GM23248 (cell line): Measurements from ENCODE around the gene PAK6.

Experiments used
- EZH2 ChIP-seq: fragments of 200-600 bp; sonication (generic); IDR thresholded peaks from 2 replicates; pipeline ENCODE4 v1.6.1; 2018; ENCODE audit warnings: antibody characterized with exemption, mild to moderate bottlenecking; ENCODE audit not compliant: insufficient read depth, poor library complexity, severe bottlenecking
- EZH2phosphoT487 ChIP-seq: fragments of 200-600 bp; sonication (generic); IDR thresholded peaks from 2 replicates; pipeline ENCODE4 v1.6.1; 2018; ENCODE audit warnings: antibody characterized with exemption, moderate library complexity, mild to moderate bottlenecking, low read depth; ENCODE audit not compliant: insufficient read depth

GRCh38 chr15:40219801-40220200, 19.1 kb upstream of the PAK6 start:
- TF ChIP-seq EZH2 (no peak), EZH2phosphoT487 (no peak)
